ENCODE data around the gene ZBTB20.

Gene ZBTB20

DNA sequence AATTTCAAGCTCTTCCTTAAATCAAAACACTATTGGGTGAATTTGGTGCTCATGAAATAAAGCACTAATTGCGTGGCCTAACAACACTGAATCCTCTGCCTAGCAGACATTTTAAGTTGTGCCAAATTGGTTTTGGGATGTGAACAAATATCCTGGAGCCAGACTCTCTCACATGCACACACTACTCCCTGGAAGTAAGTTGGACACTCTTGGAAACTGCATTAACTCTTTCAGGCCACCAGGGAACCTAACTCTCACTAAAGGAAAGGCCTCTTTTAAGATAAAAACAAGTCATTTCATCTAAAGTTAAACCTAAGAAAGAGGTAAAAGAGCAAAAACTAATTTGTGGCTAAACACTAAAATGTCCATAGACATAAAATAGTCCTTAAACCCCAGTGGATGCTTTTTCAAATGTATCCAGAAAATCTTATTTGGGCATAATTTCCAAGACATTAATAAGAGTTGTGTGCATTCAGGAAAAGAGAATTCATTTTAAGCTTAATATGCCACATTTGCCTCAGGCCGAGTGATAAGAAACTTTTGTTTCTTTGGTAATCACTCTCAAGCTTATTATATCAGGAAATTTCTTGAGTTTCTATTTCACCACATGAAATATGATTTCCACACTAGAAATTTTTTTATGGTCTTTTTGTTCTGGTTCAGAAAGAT, 61.8 kb downstream of the ZBTB20 start:
- POLR2A ChIA-PET = no interaction called here
- CTCF ChIA-PET = interaction anchor here (1.1 to 3.2 kb wide), 2 partner anchors 8 to 33 kb away, joined by 3 to 13 read pairs; no protein-coding TSS in a partner anchor
- TF ChIP-seq, protein P1, sequence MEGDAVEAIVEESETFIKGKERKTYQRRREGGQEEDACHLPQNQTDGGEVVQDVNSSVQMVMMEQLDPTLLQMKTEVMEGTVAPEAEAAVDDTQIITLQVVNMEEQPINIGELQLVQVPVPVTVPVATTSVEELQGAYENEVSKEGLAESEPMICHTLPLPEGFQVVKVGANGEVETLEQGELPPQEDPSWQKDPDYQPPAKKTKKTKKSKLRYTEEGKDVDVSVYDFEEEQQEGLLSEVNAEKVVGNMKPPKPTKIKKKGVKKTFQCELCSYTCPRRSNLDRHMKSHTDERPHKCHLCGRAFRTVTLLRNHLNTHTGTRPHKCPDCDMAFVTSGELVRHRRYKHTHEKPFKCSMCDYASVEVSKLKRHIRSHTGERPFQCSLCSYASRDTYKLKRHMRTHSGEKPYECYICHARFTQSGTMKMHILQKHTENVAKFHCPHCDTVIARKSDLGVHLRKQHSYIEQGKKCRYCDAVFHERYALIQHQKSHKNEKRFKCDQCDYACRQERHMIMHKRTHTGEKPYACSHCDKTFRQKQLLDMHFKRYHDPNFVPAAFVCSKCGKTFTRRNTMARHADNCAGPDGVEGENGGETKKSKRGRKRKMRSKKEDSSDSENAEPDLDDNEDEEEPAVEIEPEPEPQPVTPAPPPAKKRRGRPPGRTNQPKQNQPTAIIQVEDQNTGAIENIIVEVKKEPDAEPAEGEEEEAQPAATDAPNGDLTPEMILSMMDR (IDR thresholded peaks at IDR 0.05; ENCODE audit: insufficient read depth, low read length, missing control alignments) = no peak
- H3K4me3 ChIP-seq (ENCODE audit: low read depth, low read length) = no peak overlapping the region
- no peak for DNase-seq (ENCODE audit: low read depth, low spot score)

DNA sequence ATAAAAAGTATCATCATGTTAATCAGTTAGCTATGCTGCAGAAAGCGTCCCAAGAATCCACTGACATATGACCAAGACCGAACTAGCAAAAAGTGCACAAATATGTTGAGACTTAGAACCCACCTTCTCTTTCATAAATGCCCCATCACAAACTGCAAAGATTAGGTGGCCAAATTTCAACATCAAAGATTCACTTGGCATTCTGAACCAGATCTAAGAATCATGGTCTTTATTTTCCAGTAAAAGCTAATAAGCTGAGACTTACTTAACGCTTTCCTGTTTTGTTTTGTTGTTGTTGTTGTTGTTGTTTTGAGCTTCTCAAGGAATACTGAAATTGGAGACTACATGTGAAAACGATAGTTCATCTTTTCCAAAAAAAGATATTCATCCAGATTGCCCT, 62.4 kb downstream of the ZBTB20 start:
- TF ChIP-seq, protein P1 (IDR thresholded peaks at IDR 0.05; ENCODE audit: insufficient read depth, low read length, missing control alignments) = no peak
- CTCF ChIA-PET = interaction anchor here (1.1 to 3.2 kb wide), 2 partner anchors 9 to 32 kb away, joined by 3 to 13 read pairs; no protein-coding TSS in a partner anchor
- DNase-seq (ENCODE audit: low read depth, low spot score) = no peak
- POLR2A ChIA-PET = no interaction called here
- H3K4me3 ChIP-seq (ENCODE audit: low read depth, low read length) = no peak overlapping the region

DNA sequence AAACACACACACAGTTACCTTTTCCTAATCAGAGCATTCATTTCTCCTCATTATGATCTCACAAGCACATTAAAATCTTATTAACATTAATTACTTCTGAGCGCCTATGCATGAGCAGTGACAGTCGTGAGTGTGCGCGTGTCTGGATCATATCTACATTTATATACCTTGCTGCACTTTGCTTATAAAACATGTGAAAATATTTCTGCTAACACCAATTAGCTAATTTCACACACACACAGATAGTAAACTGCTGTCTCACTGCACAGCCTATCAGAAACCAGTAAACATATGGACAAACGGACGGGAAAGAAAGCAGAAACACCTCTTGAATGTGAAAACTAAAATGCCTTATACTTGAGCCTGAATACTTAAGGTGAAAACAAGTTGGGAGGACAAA, 64.8 kb downstream of the ZBTB20 start:
- ChIA-PET POLR2A (no interaction called here), CTCF (interaction anchor here (5.7 kb wide), 1 partner anchor 10 kb away, joined by 34 read pairs; no protein-coding TSS in a partner anchor)
- H3K4me3 ChIP-seq (ENCODE audit: low read depth, low read length) = no peak overlapping the region
- TF ChIP-seq, protein P1 (IDR thresholded peaks at IDR 0.05; ENCODE audit: insufficient read depth, low read length, missing control alignments) = no peak
- no peak for DNase-seq (ENCODE audit: low read depth, low spot score)

DNA sequence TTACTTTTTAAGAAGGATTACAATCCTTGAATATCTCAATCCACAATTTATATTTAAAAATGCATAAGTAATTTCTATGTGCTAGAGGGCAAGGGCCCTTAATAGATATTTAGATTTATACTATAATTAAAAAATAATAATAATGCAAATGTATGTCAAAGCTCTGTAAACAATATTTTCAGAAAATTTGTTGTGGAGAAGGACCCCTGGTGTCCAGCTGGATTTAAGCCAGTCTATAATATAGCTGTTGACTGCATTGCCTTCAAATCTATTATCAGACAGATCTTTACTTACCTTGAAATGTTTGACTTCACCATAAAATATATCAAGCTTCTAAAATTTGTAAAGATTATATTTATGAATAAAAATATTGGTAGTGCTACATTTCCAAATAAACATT, 65.6 kb downstream of the ZBTB20 start:
- ChIA-PET POLR2A (no interaction called here), CTCF (interaction anchor here (5.7 kb wide), 1 partner anchor 11 kb away, joined by 34 read pairs; no protein-coding TSS in a partner anchor)
- H3K4me3 ChIP-seq (ENCODE audit: low read depth, low read length) = no peak overlapping the region
- TF ChIP-seq, protein P1 (IDR thresholded peaks at IDR 0.05; ENCODE audit: insufficient read depth, low read length, missing control alignments) = no peak
- no peak for DNase-seq (ENCODE audit: low read depth, low spot score)

DNA sequence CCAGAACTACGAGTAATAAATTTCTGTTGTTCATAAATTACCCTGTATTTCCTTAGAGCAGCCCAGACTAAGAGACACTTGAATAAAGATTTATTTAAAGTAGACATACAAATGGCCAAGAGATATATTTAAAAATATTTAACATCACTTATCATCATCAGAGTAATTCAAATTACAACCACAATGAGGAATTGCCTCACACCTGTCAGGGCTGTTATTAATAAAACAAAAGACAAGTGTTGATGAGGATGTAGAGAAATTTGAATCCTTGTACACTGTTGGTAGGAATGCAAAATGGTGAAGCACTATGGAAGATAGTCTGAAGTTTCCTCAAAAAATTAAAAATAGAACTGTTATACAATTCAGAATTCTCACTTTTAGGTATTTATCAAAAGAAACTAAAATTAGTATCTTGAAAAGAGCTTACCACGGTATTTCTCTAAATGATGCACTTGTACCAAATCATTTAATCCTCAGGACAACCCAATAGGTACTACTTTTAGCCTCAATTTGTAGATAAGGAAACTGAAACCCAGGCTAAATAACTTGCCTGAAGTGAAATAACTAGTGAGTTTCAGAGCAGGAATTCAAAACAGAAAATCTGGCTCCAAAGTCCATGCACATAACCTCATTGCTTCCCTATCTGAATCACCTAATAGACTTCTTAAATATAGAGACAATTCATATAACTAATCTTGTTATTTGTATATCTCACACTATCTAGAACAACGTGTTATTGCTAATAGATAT, 69.4 kb downstream of the ZBTB20 start:
- ChIA-PET CTCF (interaction anchor here (5.7 kb wide), 1 partner anchor 15 kb away, joined by 34 read pairs; no protein-coding TSS in a partner anchor), POLR2A (no interaction called here)
- TF ChIP-seq, protein P1 (IDR thresholded peaks at IDR 0.05; ENCODE audit: insufficient read depth, low read length, missing control alignments) = no peak
- H3K4me3 ChIP-seq (ENCODE audit: low read depth, low read length) = no peak overlapping the region
- DNase-seq (ENCODE audit: low read depth, low spot score) = no peak

GRCh38 chr3:115074502-115074901, 72.6 kb downstream of the ZBTB20 start:
- POLR2A ChIA-PET = no interaction called here
- no peak overlapping the region for H3K4me3 ChIP-seq (ENCODE audit: low read depth, low read length)
- TF ChIP-seq, protein P1 (IDR thresholded peaks at IDR 0.05; ENCODE audit: insufficient read depth, low read length, missing control alignments) = no peak
- CTCF ChIA-PET = interaction anchor here (2.9 kb wide), 1 partner anchor 18 kb away, joined by 7 read pairs; no protein-coding TSS in a partner anchor
- no peak for DNase-seq (ENCODE audit: low read depth, low spot score)

All from AG04449 (cell line).